SH-SY5Y (cell line): Measurements from ENCODE around the gene IRAK2.

Experiments
- GATA2 ChIP-seq: IDR thresholded peaks from 2 replicates; pipeline ENCODE4 v1.6.1; 2011; ENCODE audit warnings: mild to moderate bottlenecking, low read depth, low read length
- GATA3 ChIP-seq: IDR thresholded peaks from 2 replicates; pipeline ENCODE4 v1.6.1; 2011; ENCODE audit warnings: low read depth, mild to moderate bottlenecking, low read length, moderate library complexity

GRCh38 chr3:10185804-10186762, 21.4 kb downstream of the IRAK2 start:
- no peak for TF ChIP-seq GATA2
- no peak for TF ChIP-seq GATA3
